H9 (cell line): Measurements from ENCODE around the gene IVNS1ABP. TPM values are rescaled to one million over a fixed set of nuclear protein-coding genes. Genes with fewer than 3 reads are reported as not detected.

ENCODE experiments used
- DNase-seq: peaks from one replicate; pipeline ENCODE4 v3.0.0-alpha.2; 2017
- H2AFZ ChIP-seq: one replicate; pipeline ENCODE4 v1.6.1; 2013; ENCODE audit warnings: mild to moderate bottlenecking, low read length, control low read depth, moderate library complexity
- H2AK5ac ChIP-seq: 2 replicates; pipeline ENCODE4 v1.6.1; 2013; ENCODE audit warnings: low read length, control low read depth, mixed read lengths; ENCODE audit not compliant: insufficient read length
- H2BK120ac ChIP-seq: one replicate; pipeline ENCODE4 v1.6.1; 2013; ENCODE audit warnings: low read depth, mild to moderate bottlenecking, low read length, control low read depth, inconsistent platforms; ENCODE audit not compliant: poor library complexity, severe bottlenecking
- H2BK12ac ChIP-seq: 2 replicates; pipeline ENCODE4 v1.6.1; 2013; ENCODE audit warnings: low read length, control low read depth, mixed read lengths, low read depth; ENCODE audit not compliant: insufficient read length
- H2BK15ac ChIP-seq: 2 replicates; pipeline ENCODE4 v1.6.1; 2013; ENCODE audit warnings: low read depth, low read length, control low read depth
- H2BK20ac ChIP-seq: one replicate; pipeline ENCODE4 v1.6.1; 2013; ENCODE audit warnings: low read depth, mild to moderate bottlenecking, low read length, control low read depth, inconsistent platforms; ENCODE audit not compliant: poor library complexity, severe bottlenecking
- H2BK5ac ChIP-seq: 2 replicates; pipeline ENCODE4 v1.6.1; 2013; ENCODE audit warnings: low read length, control low read depth, mixed read lengths; ENCODE audit not compliant: insufficient read length
- H3K14ac ChIP-seq: 2 replicates; pipeline ENCODE4 v1.6.1; 2013; ENCODE audit warnings: low read length, control low read depth; ENCODE audit not compliant: insufficient read depth
- H3K18ac ChIP-seq: 2 replicates; pipeline ENCODE4 v1.6.1; 2013; ENCODE audit warnings: low read depth, mild to moderate bottlenecking, mixed read lengths, low read length, control low read depth; ENCODE audit not compliant: insufficient read length
- H3K23ac ChIP-seq: 2 replicates; pipeline ENCODE4 v1.6.1; 2013; ENCODE audit warnings: low read length, control low read depth, mixed read lengths, low read depth; ENCODE audit not compliant: insufficient read length
- H3K23me2 ChIP-seq: 2 replicates; pipeline ENCODE4 v1.6.1; 2013; ENCODE audit warnings: low read depth, mild to moderate bottlenecking, mixed read lengths, low read length, control low read depth; ENCODE audit not compliant: insufficient read length, poor library complexity, severe bottlenecking
- H3K27ac ChIP-seq: 2 replicates; pipeline ENCODE4 v1.5.1; 2013; ENCODE audit warnings: low read length, control low read depth, mixed read lengths, low read depth; ENCODE audit not compliant: insufficient read length
- H3K27me3 ChIP-seq: 2 replicates; pipeline ENCODE4 v1.6.1; 2013; ENCODE audit warnings: low read length, control low read depth, inconsistent platforms; ENCODE audit not compliant: insufficient read depth
- H3K4ac ChIP-seq: 2 replicates; pipeline ENCODE4 v1.6.1; 2013; ENCODE audit warnings: low read depth, mild to moderate bottlenecking, control low read depth, inconsistent platforms, low read length, moderate library complexity
- H3K4me1 ChIP-seq: 2 replicates; pipeline ENCODE4 v1.6.1; 2013; ENCODE audit warnings: low read length, control low read depth, inconsistent platforms; ENCODE audit not compliant: insufficient read depth
- H3K4me2 ChIP-seq: 2 replicates; pipeline ENCODE4 v1.6.1; 2013; ENCODE audit warnings: low read length, control low read depth, mixed read lengths; ENCODE audit not compliant: insufficient read length, insufficient read depth
- H3K56ac ChIP-seq: 2 replicates; pipeline ENCODE4 v1.6.1; 2013; ENCODE audit warnings: low read depth, mild to moderate bottlenecking, mixed read lengths, low read length, control low read depth; ENCODE audit not compliant: insufficient read length
- H3K79me1 ChIP-seq: 2 replicates; pipeline ENCODE4 v1.6.1; 2013; ENCODE audit warnings: low read depth, mild to moderate bottlenecking, moderate library complexity, low read length, control low read depth, inconsistent platforms; ENCODE audit not compliant: insufficient read depth, poor library complexity, severe bottlenecking
- H3K79me2 ChIP-seq: 2 replicates; pipeline ENCODE4 v1.6.1; 2013; ENCODE audit warnings: low read length, control low read depth, inconsistent platforms; ENCODE audit not compliant: insufficient read depth
- H3K9ac ChIP-seq: 2 replicates; pipeline ENCODE4 v1.6.1; 2013; ENCODE audit warnings: low read length, control low read depth, mixed read lengths; ENCODE audit not compliant: insufficient read length; ENCODE audit errors: extremely low read depth
- H3K9me3 ChIP-seq: one replicate; pipeline ENCODE4 v1.6.1; 2013; ENCODE audit warnings: low read depth, low read length, inconsistent platforms; ENCODE audit not compliant: control insufficient read depth
- H3T11ph ChIP-seq: one replicate; pipeline ENCODE4 v1.6.1; 2013; ENCODE audit warnings: mild to moderate bottlenecking, low read length, control low read depth, inconsistent platforms
- H4K20me1 ChIP-seq: one replicate; pipeline ENCODE4 v1.6.1; 2013; ENCODE audit not compliant: control insufficient read depth, insufficient read length, insufficient read depth
- H4K5ac ChIP-seq: 2 replicates; pipeline ENCODE4 v1.6.1; 2013; ENCODE audit warnings: low read depth, mild to moderate bottlenecking, mixed read lengths, low read length, control low read depth; ENCODE audit not compliant: insufficient read length
- H4K8ac ChIP-seq: replicated peaks from 2 replicates; pipeline ENCODE4 v1.6.1; 2013; ENCODE audit warnings: low read length, control low read depth, mixed read lengths, low read depth; ENCODE audit not compliant: insufficient read length
- H4K91ac ChIP-seq: 2 replicates; pipeline ENCODE4 v1.6.1; 2013; ENCODE audit warnings: low read depth, mild to moderate bottlenecking, moderate library complexity, mixed read lengths, low read length, control low read depth; ENCODE audit not compliant: insufficient read length
- H3K27ac Mint-ChIP-seq, 3 experiments: 2 replicates in 2 of 3; 3 replicates in 1 of 3; pipeline ENCODE4 v1.8.0; 2020 to 2021; ENCODE audit warnings: mixed read lengths in 3 of 3, mild to moderate bottlenecking in 1 of 3, moderate library complexity in 1 of 3
- H3K27me3 Mint-ChIP-seq: 2 replicates; pipeline ENCODE4 v1.8.0; 2021; ENCODE audit warnings: low read depth, mild to moderate bottlenecking, moderate library complexity, mixed read lengths
- H3K36me3 Mint-ChIP-seq, 3 experiments: 2 replicates in 2 of 3; 3 replicates in 1 of 3; pipeline ENCODE4 v1.8.0; 2020 to 2021; ENCODE audit warnings: low read depth in 3 of 3, mixed read lengths in 3 of 3; ENCODE audit not compliant: insufficient read depth in 1 of 3
- H3K4me1 Mint-ChIP-seq, 2 experiments: 2 replicates each; pipeline ENCODE4 v1.8.0; 2020; ENCODE audit warnings: mixed read lengths in 2 of 2
- H3K4me3 Mint-ChIP-seq, 2 experiments: 2 replicates in 1 of 2; 3 replicates in 1 of 2; pipeline ENCODE4 v1.8.0; 2020 to 2021; ENCODE audit warnings: mild to moderate bottlenecking in 2 of 2, mixed read lengths in 2 of 2, moderate library complexity in 1 of 2
- H3K9me3 Mint-ChIP-seq, 2 experiments: 2 replicates in 1 of 2; 3 replicates in 1 of 2; pipeline ENCODE4 v1.8.0; 2020; ENCODE audit warnings: mild to moderate bottlenecking in 2 of 2, mixed read lengths in 2 of 2, moderate library complexity in 1 of 2
- CTCF ChIP-seq: fragments of 200-600 bp; sonication (generic); conservative IDR thresholded peaks from 3 replicates; pipeline ENCODE4 v1.8.0; 2021; ENCODE audit warnings: antibody characterized with exemption, mild to moderate bottlenecking
- WGBS: extraction: QIAGEN DNeasy Blood & Tissue Kit; methylation state at CpG from one replicate; pipeline ENCODE4 v1.1.7; 2013; ENCODE audit warnings: missing lambda C conversion rate, low lambda C conversion rate, mixed read lengths; ENCODE audit not compliant: insufficient read length; ENCODE audit errors: extremely low coverage; 5-methylcytosine and 5-hydroxymethylcytosine counted together
- total RNA-seq: library from RNA; stranded (reverse); gene quantifications from 2 replicates; pipeline ENCODE4 v1.2.1, GENCODE V29; 2021

IVNS1ABP gene
- total RNA-seq, 1 experiment from 2014 or later, result 110 TPM

GRCh38 chr1:185291652-185292051 is 25.4 kb downstream of the IVNS1ABP start:
- no peak overlapping the region for H3K4me2 ChIP-seq
- H2BK12ac ChIP-seq, result no peak overlapping the region
- no peak overlapping the region for H3T11ph ChIP-seq
- no peak for DNase-seq
- no peaks in the 10 kb centered on the region for H4K20me1 ChIP-seq
- H2BK15ac ChIP-seq, result no peak overlapping the region
- H3K27ac ChIP-seq, result no peak overlapping the region
- no peaks in the 10 kb centered on the region; a peak in 1 of 5 replicates for H3K9me3 Mint-ChIP-seq
- no peak overlapping the region for H3K18ac ChIP-seq
- no peaks in the 10 kb centered on the region for H3K4me1 ChIP-seq
- no peaks in the 10 kb centered on the region for H3K79me1 ChIP-seq
- H2BK5ac ChIP-seq, result no peak overlapping the region
- H3K4me3 Mint-ChIP-seq, result no peak overlapping the region
- no CpG with 5 or more reads among the region's 1 CpG for WGBS
- H3K23ac ChIP-seq, result no peak overlapping the region
- no peak overlapping the region for H2AK5ac ChIP-seq
- H3K23me2 ChIP-seq, result no peaks in the 10 kb centered on the region
- H3K56ac ChIP-seq, result no peak overlapping the region
- no peaks in the 10 kb centered on the region for H3K4me1 Mint-ChIP-seq
- H4K91ac ChIP-seq, result no peak overlapping the region
- no peaks in the 10 kb centered on the region for H3K79me2 ChIP-seq
- no peak overlapping the region; a peak in 1 of 7 replicates for H3K27ac Mint-ChIP-seq
- H3K4ac ChIP-seq, result no peak overlapping the region
- TF ChIP-seq CTCF, result no peak
- no peak overlapping the region for H2BK20ac ChIP-seq
- H2BK120ac ChIP-seq, result no peak overlapping the region
- peaks cover 3 to 29% (median 8%) of the 10 kb centered on the region in 3 experiments; a peak in 6 of 7 replicates for H3K36me3 Mint-ChIP-seq
- no peak overlapping the region for H4K5ac ChIP-seq
- H3K14ac ChIP-seq, result no peak overlapping the region
- H3K27me3 Mint-ChIP-seq, result no peaks in the 10 kb centered on the region
- no peak overlapping the region for H2AFZ ChIP-seq
- H4K8ac ChIP-seq, result no peak overlapping the region
- H3K9me3 ChIP-seq, result no peaks in the 10 kb centered on the region
- no peaks in the 10 kb centered on the region for H3K27me3 ChIP-seq
- H3K9ac ChIP-seq, result no peak overlapping the region
